ENCODE measurements around the gene WDR59.
"Not testable (repeated sequence)": the region's sequence is repeated elsewhere in the genome, so short reads cannot be mapped to it uniquely, and the experiment has no call there.

WDR59 gene

DNA sequence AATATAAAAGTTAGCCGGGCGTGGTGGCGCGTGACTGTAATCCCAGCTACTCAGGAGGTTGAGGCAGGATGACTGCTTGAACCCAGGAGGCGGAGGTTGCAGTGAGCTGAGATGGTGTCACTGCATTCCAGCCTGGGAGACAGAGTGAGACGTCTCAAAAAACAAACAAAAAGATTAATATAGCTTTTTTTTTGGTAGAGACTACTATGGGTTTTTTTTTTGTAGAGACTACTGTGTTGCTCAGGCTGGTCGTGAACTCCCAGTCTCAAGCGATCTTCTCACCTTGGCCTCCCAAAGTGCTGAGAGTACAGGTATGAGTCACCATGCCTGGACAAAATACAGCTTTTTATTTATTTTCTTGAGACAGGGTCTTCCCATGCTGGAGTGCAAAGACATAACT lies 34.1 kb upstream of the WDR59 start:
- TF ChIP-seq, protein P1, sequence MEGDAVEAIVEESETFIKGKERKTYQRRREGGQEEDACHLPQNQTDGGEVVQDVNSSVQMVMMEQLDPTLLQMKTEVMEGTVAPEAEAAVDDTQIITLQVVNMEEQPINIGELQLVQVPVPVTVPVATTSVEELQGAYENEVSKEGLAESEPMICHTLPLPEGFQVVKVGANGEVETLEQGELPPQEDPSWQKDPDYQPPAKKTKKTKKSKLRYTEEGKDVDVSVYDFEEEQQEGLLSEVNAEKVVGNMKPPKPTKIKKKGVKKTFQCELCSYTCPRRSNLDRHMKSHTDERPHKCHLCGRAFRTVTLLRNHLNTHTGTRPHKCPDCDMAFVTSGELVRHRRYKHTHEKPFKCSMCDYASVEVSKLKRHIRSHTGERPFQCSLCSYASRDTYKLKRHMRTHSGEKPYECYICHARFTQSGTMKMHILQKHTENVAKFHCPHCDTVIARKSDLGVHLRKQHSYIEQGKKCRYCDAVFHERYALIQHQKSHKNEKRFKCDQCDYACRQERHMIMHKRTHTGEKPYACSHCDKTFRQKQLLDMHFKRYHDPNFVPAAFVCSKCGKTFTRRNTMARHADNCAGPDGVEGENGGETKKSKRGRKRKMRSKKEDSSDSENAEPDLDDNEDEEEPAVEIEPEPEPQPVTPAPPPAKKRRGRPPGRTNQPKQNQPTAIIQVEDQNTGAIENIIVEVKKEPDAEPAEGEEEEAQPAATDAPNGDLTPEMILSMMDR (IDR thresholded peaks at IDR 0.05) = no peak
- TF ChIP-seq ZFX (IDR thresholded peaks at IDR 0.05; ENCODE audit: borderline replicate concordance) = no peak
- H3K27ac ChIP-seq = no peak overlapping the region

DNA sequence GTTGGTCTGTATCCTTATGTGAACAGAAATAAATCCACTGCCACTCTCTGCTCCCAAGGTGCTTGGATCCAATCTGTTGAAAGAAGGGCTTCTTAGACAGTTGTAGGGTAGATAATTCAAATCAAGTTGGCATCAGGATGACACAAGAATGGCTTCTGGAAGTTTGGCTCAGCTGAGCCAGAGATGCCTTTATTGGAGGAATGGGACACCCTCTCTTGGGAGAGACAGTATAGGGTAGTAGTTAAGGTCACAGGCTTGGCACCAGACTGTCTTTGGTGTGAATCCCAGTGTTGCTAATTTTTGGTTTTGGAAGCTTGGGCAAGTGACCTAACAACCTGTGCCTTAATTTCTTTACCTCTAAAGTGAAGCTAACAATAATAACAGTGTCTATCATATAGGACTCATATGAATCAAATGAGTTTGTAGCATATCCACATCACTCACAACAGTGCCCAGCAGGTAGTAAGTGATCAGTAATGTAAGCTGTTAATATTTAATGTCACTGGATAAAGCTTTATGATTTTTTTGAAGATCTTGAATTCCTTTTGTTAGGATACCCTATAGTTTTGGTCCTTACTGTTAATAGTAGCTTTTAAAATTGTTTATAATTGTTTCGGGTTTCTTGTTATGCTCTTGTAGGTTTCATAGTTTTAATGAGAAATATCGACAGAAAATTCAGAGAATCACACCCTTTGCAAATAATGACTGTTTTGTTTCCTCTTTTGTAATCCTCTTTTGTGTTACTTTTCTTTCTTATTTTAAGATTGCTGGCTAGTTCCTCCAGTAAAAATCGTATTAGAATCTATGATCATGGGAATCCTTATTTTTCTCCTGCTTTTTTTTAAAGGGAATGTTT lies 33.0 kb upstream of the WDR59 start:
- TF ChIP-seq, protein P1 (IDR thresholded peaks at IDR 0.05) = no peak
- no peak for TF ChIP-seq ZFX (IDR thresholded peaks at IDR 0.05; ENCODE audit: borderline replicate concordance)
- no peak overlapping the region for H3K27ac ChIP-seq

DNA sequence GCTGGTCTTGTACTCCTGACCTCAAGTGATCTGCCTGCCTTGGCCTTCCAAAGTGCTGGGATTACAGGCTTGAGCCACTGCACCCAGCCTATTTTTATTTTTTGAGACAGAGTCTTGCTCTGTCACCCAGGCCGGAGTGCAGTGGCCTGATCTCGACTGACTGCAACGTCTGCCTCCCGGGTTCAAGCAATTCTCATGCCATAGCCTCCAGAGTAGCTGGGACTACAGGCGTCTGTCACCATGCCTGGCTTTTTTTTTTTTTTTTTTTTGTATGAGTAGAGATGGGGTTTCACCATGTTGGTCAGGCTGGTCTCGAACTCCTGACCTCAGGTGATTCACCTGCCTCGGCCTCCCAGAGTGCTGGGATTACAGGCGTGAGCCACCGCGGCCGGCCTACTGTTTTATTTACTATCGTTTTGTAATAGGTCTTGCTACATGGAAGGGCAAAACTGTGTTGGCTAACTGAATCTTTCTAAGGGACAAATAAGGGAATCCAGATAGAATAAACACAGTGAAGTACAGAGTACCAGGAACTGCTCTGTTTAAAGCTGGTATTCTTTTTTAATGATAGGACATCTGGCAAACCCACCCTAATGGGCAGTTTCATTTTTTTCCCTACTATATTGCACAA lies 31.6 kb upstream of the WDR59 start:
- H3K27ac ChIP-seq = not testable (repeated sequence)

DNA sequence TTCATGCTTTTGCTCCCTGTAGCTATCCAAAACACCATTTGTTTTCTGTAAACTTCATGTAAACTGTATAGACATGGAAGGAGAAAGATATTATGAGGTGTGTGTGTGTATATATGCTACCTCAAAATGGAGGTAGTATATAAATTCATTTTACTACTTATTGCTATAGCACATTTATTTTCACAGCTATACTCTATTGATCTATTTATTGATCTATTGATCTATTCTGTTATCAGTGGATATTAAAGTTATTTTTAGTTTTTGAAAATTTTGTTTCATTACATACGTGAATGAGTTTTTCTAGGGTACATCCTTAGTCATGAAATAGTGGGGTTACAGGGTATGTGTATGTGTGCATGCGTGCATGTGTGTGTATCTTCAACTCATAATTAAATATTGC lies 29.4 kb upstream of the WDR59 start:
- no peak overlapping the region for H3K27ac ChIP-seq
- no peak for TF ChIP-seq ZFX (IDR thresholded peaks at IDR 0.05; ENCODE audit: borderline replicate concordance)
- TF ChIP-seq, protein P1 (IDR thresholded peaks at IDR 0.05) = no peak

DNA sequence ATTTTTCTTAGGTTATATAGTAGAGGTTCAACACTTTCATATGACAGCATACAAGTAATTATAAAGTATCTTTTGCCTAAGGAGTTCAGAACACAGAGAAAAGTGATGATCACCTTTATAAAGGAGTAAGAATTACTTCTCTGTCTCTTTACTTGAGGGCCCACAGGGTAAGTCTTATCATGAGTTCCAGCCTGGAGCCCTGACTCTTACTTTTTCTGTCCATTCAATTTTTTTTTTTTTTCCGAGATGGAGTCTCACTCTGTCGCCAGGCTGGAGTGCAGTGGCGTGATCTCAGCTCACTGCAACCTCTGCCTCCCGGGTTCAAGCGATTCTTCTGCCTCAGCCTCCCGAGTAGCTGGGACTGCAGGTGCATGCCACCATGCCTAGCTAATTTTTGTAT lies 28.2 kb upstream of the WDR59 start:
- H3K27ac ChIP-seq = not testable (repeated sequence)

DNA sequence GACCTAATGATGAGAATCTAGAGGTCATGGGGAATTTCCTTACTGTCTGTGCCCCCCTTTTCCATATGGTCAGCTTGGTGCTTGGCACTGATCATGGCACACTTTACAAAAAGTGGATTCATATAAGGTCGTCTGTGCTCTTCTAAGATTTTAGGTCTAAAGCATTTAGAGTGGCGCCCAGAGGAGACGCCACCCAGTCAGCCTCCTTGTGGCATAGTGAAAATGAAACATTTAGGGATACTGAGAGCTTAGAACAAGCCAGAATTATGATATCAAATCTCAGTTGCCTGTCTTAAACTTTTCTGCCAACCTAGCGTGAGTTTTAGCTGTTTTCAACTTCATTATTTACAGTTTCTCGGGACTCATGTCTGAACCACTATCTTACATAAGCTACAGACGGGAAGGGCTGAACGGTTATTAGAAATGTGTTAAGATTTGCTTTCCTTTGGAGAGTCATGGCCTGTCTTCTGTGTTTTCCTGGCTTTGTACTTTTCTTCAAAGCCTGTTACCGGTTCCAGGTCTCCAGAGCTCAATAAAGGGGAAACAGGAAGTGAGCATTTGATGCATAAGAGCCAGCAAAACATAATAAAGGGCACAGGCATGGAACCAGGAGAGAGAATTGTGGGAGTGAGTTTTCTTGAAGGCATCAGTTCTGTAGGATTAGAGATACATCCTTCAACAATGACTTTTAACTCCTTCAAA lies 27.6 kb upstream of the WDR59 start:
- H3K27ac ChIP-seq = no peak overlapping the region

DNA sequence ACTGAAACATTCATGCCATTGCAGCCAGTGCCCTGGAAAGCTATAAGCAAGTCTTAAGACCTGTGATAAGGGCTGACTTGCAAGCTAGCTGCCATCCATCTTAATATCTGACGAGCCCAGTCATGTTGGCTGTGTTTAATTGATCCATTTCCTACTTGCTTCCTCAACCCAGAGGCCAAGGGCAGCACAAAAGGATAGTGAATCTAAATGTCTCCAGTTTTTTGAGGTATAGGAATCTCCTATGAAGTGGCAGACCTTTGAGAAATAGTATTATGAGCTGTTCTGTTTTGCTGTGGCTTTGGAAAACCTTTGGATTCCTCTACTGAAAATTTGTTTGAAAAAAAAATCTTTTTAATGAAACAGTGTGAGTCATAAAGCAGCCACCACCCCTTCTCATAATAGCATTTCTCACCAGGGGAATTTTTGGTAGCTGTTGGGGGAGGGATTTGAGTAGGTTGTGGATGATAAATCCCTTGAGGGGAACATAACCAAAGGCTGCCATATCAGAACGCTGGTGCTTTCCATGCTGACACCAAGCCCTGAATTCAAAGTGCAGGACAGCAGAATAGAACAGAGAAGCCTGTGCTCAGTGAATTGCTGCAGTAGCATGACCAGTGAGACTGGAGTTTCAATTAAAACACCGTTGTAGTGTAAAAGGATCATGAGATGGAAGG lies 26.8 kb upstream of the WDR59 start:
- TF ChIP-seq, protein P1 (IDR thresholded peaks at IDR 0.05) = no peak
- no peak for TF ChIP-seq ZFX (IDR thresholded peaks at IDR 0.05; ENCODE audit: borderline replicate concordance)

More for the DNA sequence above, 27.6 kb upstream of the WDR59 start:
- TF ChIP-seq, protein P1 (IDR thresholded peaks at IDR 0.05) = no peak
- TF ChIP-seq ZFX (IDR thresholded peaks at IDR 0.05; ENCODE audit: borderline replicate concordance) = no peak

DNA sequence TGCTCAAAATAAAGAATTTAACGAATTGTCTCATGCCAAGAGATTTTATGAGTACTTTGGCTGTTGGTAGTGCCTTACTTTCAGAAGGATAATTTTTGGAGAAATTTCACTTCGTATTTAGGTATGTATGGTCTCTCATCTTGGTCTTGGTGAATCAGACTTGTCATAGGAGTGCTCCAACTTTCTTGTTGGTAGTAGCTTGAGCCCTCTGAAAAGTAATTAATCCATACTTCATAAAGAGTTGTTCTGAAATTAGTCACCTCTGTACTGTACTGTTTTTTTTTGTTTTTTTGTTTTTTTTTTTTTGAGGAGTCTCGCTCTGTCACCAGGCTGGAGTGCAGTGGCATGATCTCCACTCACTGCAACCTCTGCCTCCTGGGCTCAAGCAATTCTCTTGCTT lies 25.5 kb upstream of the WDR59 start:
- TF ChIP-seq ZFX (IDR thresholded peaks at IDR 0.05; ENCODE audit: borderline replicate concordance) = no peak
- TF ChIP-seq, protein P1 (IDR thresholded peaks at IDR 0.05) = no peak
- H3K27ac ChIP-seq = no peak overlapping the region

More for the DNA sequence above, 26.8 kb upstream of the WDR59 start:
- H3K27ac ChIP-seq = no peak overlapping the region

Measured in 22Rv1 (cell line).